Measurements from ENCODE around the gene FLRT1. TPM values are rescaled to one million over a fixed set of nuclear protein-coding genes. Genes with fewer than 3 reads are reported as not detected.
A peak's percentile ranks its signal among the peaks of the same experiment; 100 is the strongest.

FLRT1 gene
- total and polyA plus RNA-seq, 2 experiments from 2014 or later: 0.76 to 1.1 TPM

- TF ChIP-seq, protein P1, sequence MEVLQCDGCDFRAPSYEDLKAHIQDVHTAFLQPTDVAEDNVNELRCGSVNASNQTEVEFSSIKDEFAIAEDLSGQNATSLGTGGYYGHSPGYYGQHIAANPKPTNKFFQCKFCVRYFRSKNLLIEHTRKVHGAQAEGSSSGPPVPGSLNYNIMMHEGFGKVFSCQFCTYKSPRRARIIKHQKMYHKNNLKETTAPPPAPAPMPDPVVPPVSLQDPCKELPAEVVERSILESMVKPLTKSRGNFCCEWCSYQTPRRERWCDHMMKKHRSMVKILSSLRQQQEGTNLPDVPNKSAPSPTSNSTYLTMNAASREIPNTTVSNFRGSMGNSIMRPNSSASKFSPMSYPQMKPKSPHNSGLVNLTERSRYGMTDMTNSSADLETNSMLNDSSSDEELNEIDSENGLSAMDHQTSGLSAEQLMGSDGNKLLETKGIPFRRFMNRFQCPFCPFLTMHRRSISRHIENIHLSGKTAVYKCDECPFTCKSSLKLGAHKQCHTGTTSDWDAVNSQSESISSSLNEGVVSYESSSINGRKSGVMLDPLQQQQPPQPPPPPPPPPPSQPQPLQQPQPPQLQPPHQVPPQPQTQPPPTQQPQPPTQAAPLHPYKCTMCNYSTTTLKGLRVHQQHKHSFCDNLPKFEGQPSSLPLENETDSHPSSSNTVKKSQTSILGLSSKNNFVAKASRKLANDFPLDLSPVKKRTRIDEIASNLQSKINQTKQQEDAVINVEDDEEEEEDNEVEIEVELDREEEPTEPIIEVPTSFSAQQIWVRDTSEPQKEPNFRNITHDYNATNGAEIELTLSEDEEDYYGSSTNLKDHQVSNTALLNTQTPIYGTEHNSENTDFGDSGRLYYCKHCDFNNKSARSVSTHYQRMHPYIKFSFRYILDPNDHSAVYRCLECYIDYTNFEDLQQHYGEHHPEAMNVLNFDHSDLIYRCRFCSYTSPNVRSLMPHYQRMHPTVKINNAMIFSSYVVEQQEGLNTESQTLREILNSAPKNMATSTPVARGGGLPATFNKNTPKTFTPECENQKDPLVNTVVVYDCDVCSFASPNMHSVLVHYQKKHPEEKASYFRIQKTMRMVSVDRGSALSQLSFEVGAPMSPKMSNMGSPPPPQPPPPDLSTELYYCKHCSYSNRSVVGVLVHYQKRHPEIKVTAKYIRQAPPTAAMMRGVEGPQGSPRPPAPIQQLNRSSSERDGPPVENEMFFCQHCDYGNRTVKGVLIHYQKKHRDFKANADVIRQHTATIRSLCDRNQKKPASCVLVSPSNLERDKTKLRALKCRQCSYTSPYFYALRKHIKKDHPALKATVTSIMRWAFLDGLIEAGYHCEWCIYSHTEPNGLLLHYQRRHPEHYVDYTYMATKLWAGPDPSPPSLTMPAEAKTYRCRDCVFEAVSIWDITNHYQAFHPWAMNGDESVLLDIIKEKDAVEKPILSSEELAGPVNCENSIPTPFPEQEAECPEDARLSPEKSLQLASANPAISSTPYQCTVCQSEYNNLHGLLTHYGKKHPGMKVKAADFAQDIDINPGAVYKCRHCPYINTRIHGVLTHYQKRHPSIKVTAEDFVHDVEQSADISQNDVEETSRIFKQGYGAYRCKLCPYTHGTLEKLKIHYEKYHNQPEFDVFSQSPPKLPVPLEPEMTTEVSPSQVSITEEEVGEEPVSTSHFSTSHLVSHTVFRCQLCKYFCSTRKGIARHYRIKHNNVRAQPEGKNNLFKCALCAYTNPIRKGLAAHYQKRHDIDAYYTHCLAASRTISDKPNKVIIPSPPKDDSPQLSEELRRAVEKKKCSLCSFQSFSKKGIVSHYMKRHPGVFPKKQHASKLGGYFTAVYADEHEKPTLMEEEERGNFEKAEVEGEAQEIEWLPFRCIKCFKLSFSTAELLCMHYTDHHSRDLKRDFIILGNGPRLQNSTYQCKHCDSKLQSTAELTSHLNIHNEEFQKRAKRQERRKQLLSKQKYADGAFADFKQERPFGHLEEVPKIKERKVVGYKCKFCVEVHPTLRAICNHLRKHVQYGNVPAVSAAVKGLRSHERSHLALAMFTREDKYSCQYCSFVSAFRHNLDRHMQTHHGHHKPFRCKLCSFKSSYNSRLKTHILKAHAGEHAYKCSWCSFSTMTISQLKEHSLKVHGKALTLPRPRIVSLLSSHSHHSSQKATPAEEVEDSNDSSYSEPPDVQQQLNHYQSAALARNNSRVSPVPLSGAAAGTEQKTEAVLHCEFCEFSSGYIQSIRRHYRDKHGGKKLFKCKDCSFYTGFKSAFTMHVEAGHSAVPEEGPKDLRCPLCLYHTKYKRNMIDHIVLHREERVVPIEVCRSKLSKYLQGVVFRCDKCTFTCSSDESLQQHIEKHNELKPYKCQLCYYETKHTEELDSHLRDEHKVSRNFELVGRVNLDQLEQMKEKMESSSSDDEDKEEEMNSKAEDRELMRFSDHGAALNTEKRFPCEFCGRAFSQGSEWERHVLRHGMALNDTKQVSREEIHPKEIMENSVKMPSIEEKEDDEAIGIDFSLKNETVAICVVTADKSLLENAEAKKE (CRISPR knock-in tag; IDR thresholded peaks at IDR 0.05): no peak
Measured at GRCh38 chr11:64068705-64069400, 33.1 kb downstream of the FLRT1 start (continued).

GRCh38 chr11:64069401-64070313 lies 33.9 kb downstream of the FLRT1 start:
- no peak overlapping the region for H3K4me2 ChIP-seq
- H3K4me1 Mint-ChIP-seq: peaks cover 19% of the 10 kb centered on the region
- H4K20me1 ChIP-seq (replicated peaks; ENCODE audit: insufficient read depth): peaks cover 5% of the 10 kb centered on the region; the same call in 1 of the 2 replicates
- peaks cover 79% of the 10 kb centered on the region for H3K27me3 ChIP-seq (ENCODE audit: insufficient read depth)
- H3K27ac ChIP-seq (ENCODE audit: low read depth): no peak overlapping the region
- H3K4me3 Mint-ChIP-seq: no peak overlapping the region
- peaks cover 5% of the 10 kb centered on the region; the same call in 1 of the 2 replicates for H3K4me1 ChIP-seq (ENCODE audit: insufficient read depth)
- H3K27me3 Mint-ChIP-seq (ENCODE audit: insufficient read depth, low read depth, poor library complexity): peaks cover 38% of the 10 kb centered on the region
- DNase-seq (ENCODE audit: low spot score): no peak
- no peaks in the 10 kb centered on the region for H3K9me3 Mint-ChIP-seq
- H3K9me2 ChIP-seq (ENCODE audit: insufficient read depth): no peaks in the 10 kb centered on the region
- H3K79me2 ChIP-seq (replicated peaks; ENCODE audit: insufficient read depth): no peaks in the 10 kb centered on the region
- no peak overlapping the region for H3K4me3 ChIP-seq
- no peaks in the 10 kb centered on the region; the same call in 2 of the 3 replicates for H3K36me3 Mint-ChIP-seq (ENCODE audit: low read depth)
- peak; percentile 8; the same call in 1 of the 3 replicates for ATAC-seq
- no peaks in the 10 kb centered on the region for H3K36me3 ChIP-seq (ENCODE audit: insufficient read depth)
- no peak overlapping the region for H2AFZ ChIP-seq
- no peak overlapping the region for H3K27ac Mint-ChIP-seq
- no peaks in the 10 kb centered on the region for H3F3A ChIP-seq (replicated peaks; ENCODE audit: low read depth)
- TF ChIP-seq EZH2 (IDR thresholded peaks at IDR 0.05; ENCODE audit: low read depth, unreplicated experiment) (no peak), ZNF114 (CRISPR knock-in tag; IDR thresholded peaks at IDR 0.05) (no peak), NANOG (IDR thresholded peaks at IDR 0.05; ENCODE audit: borderline replicate concordance) (no peak), ZNF331 (CRISPR knock-in tag; IDR thresholded peaks at IDR 0.05; ENCODE audit: low read depth) (no peak), JUNB (IDR thresholded peaks at IDR 0.05; ENCODE audit: unreplicated experiment) (no peak), EZH2phosphoT487 (IDR thresholded peaks at IDR 0.05; ENCODE audit: unreplicated experiment) (no peak), CTCF (conservative IDR thresholded peaks at IDR 0.05; ENCODE audit: low read depth in 2 of 2) (no peak)
- TF ChIP-seq, protein P2, sequence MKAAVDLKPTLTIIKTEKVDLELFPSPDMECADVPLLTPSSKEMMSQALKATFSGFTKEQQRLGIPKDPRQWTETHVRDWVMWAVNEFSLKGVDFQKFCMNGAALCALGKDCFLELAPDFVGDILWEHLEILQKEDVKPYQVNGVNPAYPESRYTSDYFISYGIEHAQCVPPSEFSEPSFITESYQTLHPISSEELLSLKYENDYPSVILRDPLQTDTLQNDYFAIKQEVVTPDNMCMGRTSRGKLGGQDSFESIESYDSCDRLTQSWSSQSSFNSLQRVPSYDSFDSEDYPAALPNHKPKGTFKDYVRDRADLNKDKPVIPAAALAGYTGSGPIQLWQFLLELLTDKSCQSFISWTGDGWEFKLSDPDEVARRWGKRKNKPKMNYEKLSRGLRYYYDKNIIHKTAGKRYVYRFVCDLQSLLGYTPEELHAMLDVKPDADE (IDR thresholded peaks at IDR 0.05): no peak
- TF ChIP-seq, protein P3, sequence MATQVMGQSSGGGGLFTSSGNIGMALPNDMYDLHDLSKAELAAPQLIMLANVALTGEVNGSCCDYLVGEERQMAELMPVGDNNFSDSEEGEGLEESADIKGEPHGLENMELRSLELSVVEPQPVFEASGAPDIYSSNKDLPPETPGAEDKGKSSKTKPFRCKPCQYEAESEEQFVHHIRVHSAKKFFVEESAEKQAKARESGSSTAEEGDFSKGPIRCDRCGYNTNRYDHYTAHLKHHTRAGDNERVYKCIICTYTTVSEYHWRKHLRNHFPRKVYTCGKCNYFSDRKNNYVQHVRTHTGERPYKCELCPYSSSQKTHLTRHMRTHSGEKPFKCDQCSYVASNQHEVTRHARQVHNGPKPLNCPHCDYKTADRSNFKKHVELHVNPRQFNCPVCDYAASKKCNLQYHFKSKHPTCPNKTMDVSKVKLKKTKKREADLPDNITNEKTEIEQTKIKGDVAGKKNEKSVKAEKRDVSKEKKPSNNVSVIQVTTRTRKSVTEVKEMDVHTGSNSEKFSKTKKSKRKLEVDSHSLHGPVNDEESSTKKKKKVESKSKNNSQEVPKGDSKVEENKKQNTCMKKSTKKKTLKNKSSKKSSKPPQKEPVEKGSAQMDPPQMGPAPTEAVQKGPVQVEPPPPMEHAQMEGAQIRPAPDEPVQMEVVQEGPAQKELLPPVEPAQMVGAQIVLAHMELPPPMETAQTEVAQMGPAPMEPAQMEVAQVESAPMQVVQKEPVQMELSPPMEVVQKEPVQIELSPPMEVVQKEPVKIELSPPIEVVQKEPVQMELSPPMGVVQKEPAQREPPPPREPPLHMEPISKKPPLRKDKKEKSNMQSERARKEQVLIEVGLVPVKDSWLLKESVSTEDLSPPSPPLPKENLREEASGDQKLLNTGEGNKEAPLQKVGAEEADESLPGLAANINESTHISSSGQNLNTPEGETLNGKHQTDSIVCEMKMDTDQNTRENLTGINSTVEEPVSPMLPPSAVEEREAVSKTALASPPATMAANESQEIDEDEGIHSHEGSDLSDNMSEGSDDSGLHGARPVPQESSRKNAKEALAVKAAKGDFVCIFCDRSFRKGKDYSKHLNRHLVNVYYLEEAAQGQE (IDR thresholded peaks at IDR 0.05; ENCODE audit: unreplicated experiment): no peak
